GM23338 (cell line): ENCODE measurements around the gene SRF. TPM values are rescaled to one million over a fixed set of nuclear protein-coding genes. Genes with fewer than 3 reads are reported as not detected.

Experiments
- ATAC-seq: fragments of 200-7000 bp; cut with Tn5 transposase; 3 replicates; pipeline ENCODE4 v1.9.1; 2020
- DNase-seq: peaks from one replicate; pipeline ENCODE4 v3.0.0-alpha.2; 2015; ENCODE audit warnings: low spot score
- H2AFZ ChIP-seq: fragments of 200-600 bp; sonication (generic); 2 replicates; pipeline ENCODE4 v1.8.0; 2016; ENCODE audit warnings: antibody characterized with exemption, mild to moderate bottlenecking, moderate library complexity
- H3F3A ChIP-seq: fragments of 200-600 bp; sonication (generic); replicated peaks from 2 replicates; pipeline ENCODE4 v1.8.0; 2017; ENCODE audit warnings: antibody characterized with exemption, mixed run types, low read depth
- H3K27ac ChIP-seq: fragments of 200-600 bp; sonication (generic); 2 replicates; pipeline ENCODE4 v1.6.1; 2016; ENCODE audit warnings: low read depth
- H3K27me3 ChIP-seq: fragments of 200-600 bp; sonication (generic); 2 replicates; pipeline ENCODE4 v1.8.0; 2016; ENCODE audit warnings: mild to moderate bottlenecking, mixed run types, moderate library complexity; ENCODE audit not compliant: insufficient read depth
- H3K36me3 ChIP-seq: fragments of 200-600 bp; sonication (generic); 2 replicates; pipeline ENCODE4 v1.8.0; 2016; ENCODE audit warnings: mild to moderate bottlenecking; ENCODE audit not compliant: insufficient read depth
- H3K4me1 ChIP-seq: fragments of 200-600 bp; sonication (generic); 2 replicates; pipeline ENCODE4 v1.8.0; 2016; ENCODE audit warnings: mild to moderate bottlenecking, moderate library complexity; ENCODE audit not compliant: insufficient read depth
- H3K4me2 ChIP-seq: fragments of 200-600 bp; sonication (generic); 2 replicates; pipeline ENCODE4 v1.7.1; 2017; ENCODE audit warnings: mixed run types
- H3K4me3 ChIP-seq: fragments of 200-600 bp; sonication (generic); 2 replicates; pipeline ENCODE4 v1.6.1; 2016; ENCODE audit warnings: mixed run types
- H3K79me2 ChIP-seq: fragments of 200-600 bp; sonication (generic); replicated peaks from 2 replicates; pipeline ENCODE4 v1.8.0; 2017; ENCODE audit warnings: mild to moderate bottlenecking; ENCODE audit not compliant: insufficient read depth
- H3K9me2 ChIP-seq: fragments of 200-600 bp; sonication (generic); 2 replicates; pipeline ENCODE4 v1.8.0; 2017; ENCODE audit not compliant: insufficient read depth
- H4K20me1 ChIP-seq: fragments of 200-600 bp; sonication (generic); replicated peaks from 2 replicates; pipeline ENCODE4 v1.8.0; 2017; ENCODE audit warnings: mild to moderate bottlenecking; ENCODE audit not compliant: insufficient read depth
- H3K27ac Mint-ChIP-seq: 2 replicates; pipeline ENCODE4 v1.8.0; 2020; ENCODE audit warnings: inconsistent platforms, mild to moderate bottlenecking, moderate library complexity, mixed read lengths
- H3K27me3 Mint-ChIP-seq: 3 replicates; pipeline ENCODE4 v1.8.0; 2022; ENCODE audit warnings: low read depth, mild to moderate bottlenecking, moderate library complexity, mixed read lengths, inconsistent platforms; ENCODE audit not compliant: insufficient read depth, poor library complexity
- H3K36me3 Mint-ChIP-seq: 3 replicates; pipeline ENCODE4 v1.8.0; 2021; ENCODE audit warnings: low read depth, mild to moderate bottlenecking, inconsistent platforms, moderate library complexity, mixed read lengths
- H3K4me1 Mint-ChIP-seq: 3 replicates; pipeline ENCODE4 v1.8.0; 2020; ENCODE audit warnings: mild to moderate bottlenecking, inconsistent platforms, mixed read lengths
- H3K4me3 Mint-ChIP-seq: 3 replicates; pipeline ENCODE4 v1.8.0; 2021; ENCODE audit warnings: moderate library complexity, mild to moderate bottlenecking, inconsistent platforms, mixed read lengths
- H3K9me3 Mint-ChIP-seq: 3 replicates; pipeline ENCODE4 v1.8.0; 2020; ENCODE audit warnings: moderate library complexity, mild to moderate bottlenecking, inconsistent platforms, mixed read lengths
- CREB1 ChIP-seq: fragments of 250-450 bp; sonication (Bioruptor Pico); IDR thresholded peaks from 2 replicates; pipeline ENCODE4 v1.5.0; 2020; ENCODE audit warnings: low read depth, mild to moderate bottlenecking, moderate library complexity
- EZH2 ChIP-seq: fragments of 200-600 bp; sonication (generic); IDR thresholded peaks from one replicate; pipeline ENCODE4 v1.8.0; 2017; ENCODE audit warnings: antibody characterized with exemption, mild to moderate bottlenecking, low read depth; ENCODE audit not compliant: unreplicated experiment
- EZH2phosphoT487 ChIP-seq: fragments of 200-600 bp; sonication (generic); IDR thresholded peaks from one replicate; pipeline ENCODE4 v1.8.1; 2018; ENCODE audit warnings: antibody characterized with exemption; ENCODE audit not compliant: unreplicated experiment
- JUNB ChIP-seq: IDR thresholded peaks from one replicate; pipeline ENCODE4 v1.6.1; 2016; ENCODE audit warnings: antibody characterized with exemption; ENCODE audit not compliant: unreplicated experiment
- NANOG ChIP-seq: IDR thresholded peaks from 2 replicates; pipeline ENCODE4 v1.6.1; 2016; ENCODE audit warnings: antibody characterized with exemption, borderline replicate concordance
- POLR2AphosphoS5 ChIP-seq: IDR thresholded peaks from 2 replicates; pipeline ENCODE4 v1.6.1; 2016; ENCODE audit warnings: antibody characterized with exemption, low read depth
- STAT1 ChIP-seq: IDR thresholded peaks from one replicate; pipeline ENCODE4 v1.6.1; 2016; ENCODE audit warnings: antibody characterized with exemption; ENCODE audit not compliant: unreplicated experiment
- ZNF114 ChIP-seq: fragments of 250-450 bp; sonication (Bioruptor Pico); IDR thresholded peaks from 2 replicates; pipeline ENCODE4 v1.5.0; 2020; ENCODE audit warnings: mild to moderate bottlenecking, moderate library complexity
- ZNF331 ChIP-seq: fragments of 250-450 bp; sonication (Bioruptor Pico); IDR thresholded peaks from 2 replicates; pipeline ENCODE4 v1.5.0; 2020; ENCODE audit warnings: low read depth, mild to moderate bottlenecking, moderate library complexity
- polyA plus RNA-seq: library from polyadenylated mRNA; unstranded; fragments of >200 nt; fragmentation: Nextera tagmentation; extraction: Ambion mirVana; gene quantifications from 2 replicates; pipeline ENCODE4 v1.2.1, GENCODE V29; 2016
- total RNA-seq: library from RNA; depleted of rRNA; stranded (reverse); fragments of >200 nt; shearing (Covaris generic); gene quantifications from 2 replicates; pipeline ENCODE4 v1.2.3, GENCODE V29; 2014
- TF ChIP-seq, protein P1 (sequence below): IDR thresholded peaks from 2 replicates; pipeline ENCODE4 v1.6.1; 2016; ENCODE audit warnings: antibody characterized with exemption
- TF ChIP-seq, protein P2 (sequence below): IDR thresholded peaks from one replicate; pipeline ENCODE4 v1.6.1; 2018; ENCODE audit warnings: antibody characterized with exemption; ENCODE audit not compliant: unreplicated experiment
- TF ChIP-seq, protein P3 (sequence below): fragments of 250-450 bp; sonication (Bioruptor Pico); IDR thresholded peaks from 2 replicates; pipeline ENCODE4 v1.5.0; 2020; ENCODE audit warnings: mild to moderate bottlenecking, moderate library complexity
- TF ChIP-seq, protein P4 (sequence below), 2 experiments: fragments of 200-600 bp in 1 of 2; sonication (generic) in 1 of 2; conservative IDR thresholded peaks; 2 replicates each; pipeline versions ENCODE4 v1.5.1 to v1.6.1; 2016 to 2017; ENCODE audit warnings: antibody characterized with exemption in 2 of 2, low read depth in 2 of 2, mild to moderate bottlenecking in 2 of 2, moderate library complexity in 1 of 2

SRF gene
- total and polyA plus RNA-seq, 2 experiments from 2014 or later: 9.9 to 54.9 TPM

DNA sequence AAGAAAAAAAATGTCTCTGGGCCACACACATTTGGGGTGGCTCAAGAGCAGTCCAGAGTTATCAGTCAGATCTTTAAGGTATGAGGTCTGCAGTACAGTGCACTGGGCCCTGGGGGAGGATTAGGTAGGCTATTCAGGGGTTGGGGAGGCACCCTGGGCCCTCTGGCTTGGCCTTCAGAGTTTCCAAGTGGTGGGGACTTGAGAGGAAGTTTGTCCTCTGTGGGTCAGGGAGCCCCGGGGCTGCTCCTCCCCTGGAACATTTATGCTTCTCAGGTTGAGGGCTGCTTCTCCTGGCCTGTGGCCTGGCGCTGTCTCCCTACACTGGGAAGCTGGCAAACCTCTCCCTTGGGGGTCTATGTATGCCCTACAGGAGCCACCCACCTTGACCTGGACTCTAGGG is 48.9 kb upstream of the SRF start:
- no peak overlapping the region for H3K4me2 ChIP-seq
- Mint-ChIP-seq H3K4me3 (no peak overlapping the region), H3K27ac (no peak overlapping the region), H3K27me3 (peaks cover 18% of the 10 kb centered on the region), H3K9me3 (no peaks in the 10 kb centered on the region), H3K4me1 (peaks cover 46% of the 10 kb centered on the region), H3K36me3 (no peaks in the 10 kb centered on the region)
- no peaks in the 10 kb centered on the region for H3K36me3 ChIP-seq
- peaks cover 10% of the 10 kb centered on the region for H3K4me1 ChIP-seq
- H3F3A ChIP-seq: 0 out of 2 replicates have a peak, but pooled peaks cover under 1% of the 10 kb centered on the region
- peaks cover 89% of the 10 kb centered on the region for H3K79me2 ChIP-seq
- no peak for DNase-seq
- H3K27me3 ChIP-seq: no peaks in the 10 kb centered on the region
- TF ChIP-seq EZH2phosphoT487 (no peak), NANOG (no peak), POLR2AphosphoS5 (no peak), CREB1 (CRISPR knock-in tag) (no peak), STAT1 (no peak), JUNB (no peak), ZNF114 (no peak), ZNF331 (CRISPR knock-in tag) (no peak), EZH2 (no peak)
- TF ChIP-seq, protein P1, sequence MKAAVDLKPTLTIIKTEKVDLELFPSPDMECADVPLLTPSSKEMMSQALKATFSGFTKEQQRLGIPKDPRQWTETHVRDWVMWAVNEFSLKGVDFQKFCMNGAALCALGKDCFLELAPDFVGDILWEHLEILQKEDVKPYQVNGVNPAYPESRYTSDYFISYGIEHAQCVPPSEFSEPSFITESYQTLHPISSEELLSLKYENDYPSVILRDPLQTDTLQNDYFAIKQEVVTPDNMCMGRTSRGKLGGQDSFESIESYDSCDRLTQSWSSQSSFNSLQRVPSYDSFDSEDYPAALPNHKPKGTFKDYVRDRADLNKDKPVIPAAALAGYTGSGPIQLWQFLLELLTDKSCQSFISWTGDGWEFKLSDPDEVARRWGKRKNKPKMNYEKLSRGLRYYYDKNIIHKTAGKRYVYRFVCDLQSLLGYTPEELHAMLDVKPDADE: no peak
- TF ChIP-seq, protein P2, sequence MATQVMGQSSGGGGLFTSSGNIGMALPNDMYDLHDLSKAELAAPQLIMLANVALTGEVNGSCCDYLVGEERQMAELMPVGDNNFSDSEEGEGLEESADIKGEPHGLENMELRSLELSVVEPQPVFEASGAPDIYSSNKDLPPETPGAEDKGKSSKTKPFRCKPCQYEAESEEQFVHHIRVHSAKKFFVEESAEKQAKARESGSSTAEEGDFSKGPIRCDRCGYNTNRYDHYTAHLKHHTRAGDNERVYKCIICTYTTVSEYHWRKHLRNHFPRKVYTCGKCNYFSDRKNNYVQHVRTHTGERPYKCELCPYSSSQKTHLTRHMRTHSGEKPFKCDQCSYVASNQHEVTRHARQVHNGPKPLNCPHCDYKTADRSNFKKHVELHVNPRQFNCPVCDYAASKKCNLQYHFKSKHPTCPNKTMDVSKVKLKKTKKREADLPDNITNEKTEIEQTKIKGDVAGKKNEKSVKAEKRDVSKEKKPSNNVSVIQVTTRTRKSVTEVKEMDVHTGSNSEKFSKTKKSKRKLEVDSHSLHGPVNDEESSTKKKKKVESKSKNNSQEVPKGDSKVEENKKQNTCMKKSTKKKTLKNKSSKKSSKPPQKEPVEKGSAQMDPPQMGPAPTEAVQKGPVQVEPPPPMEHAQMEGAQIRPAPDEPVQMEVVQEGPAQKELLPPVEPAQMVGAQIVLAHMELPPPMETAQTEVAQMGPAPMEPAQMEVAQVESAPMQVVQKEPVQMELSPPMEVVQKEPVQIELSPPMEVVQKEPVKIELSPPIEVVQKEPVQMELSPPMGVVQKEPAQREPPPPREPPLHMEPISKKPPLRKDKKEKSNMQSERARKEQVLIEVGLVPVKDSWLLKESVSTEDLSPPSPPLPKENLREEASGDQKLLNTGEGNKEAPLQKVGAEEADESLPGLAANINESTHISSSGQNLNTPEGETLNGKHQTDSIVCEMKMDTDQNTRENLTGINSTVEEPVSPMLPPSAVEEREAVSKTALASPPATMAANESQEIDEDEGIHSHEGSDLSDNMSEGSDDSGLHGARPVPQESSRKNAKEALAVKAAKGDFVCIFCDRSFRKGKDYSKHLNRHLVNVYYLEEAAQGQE: no peak
- TF ChIP-seq, protein P3, sequence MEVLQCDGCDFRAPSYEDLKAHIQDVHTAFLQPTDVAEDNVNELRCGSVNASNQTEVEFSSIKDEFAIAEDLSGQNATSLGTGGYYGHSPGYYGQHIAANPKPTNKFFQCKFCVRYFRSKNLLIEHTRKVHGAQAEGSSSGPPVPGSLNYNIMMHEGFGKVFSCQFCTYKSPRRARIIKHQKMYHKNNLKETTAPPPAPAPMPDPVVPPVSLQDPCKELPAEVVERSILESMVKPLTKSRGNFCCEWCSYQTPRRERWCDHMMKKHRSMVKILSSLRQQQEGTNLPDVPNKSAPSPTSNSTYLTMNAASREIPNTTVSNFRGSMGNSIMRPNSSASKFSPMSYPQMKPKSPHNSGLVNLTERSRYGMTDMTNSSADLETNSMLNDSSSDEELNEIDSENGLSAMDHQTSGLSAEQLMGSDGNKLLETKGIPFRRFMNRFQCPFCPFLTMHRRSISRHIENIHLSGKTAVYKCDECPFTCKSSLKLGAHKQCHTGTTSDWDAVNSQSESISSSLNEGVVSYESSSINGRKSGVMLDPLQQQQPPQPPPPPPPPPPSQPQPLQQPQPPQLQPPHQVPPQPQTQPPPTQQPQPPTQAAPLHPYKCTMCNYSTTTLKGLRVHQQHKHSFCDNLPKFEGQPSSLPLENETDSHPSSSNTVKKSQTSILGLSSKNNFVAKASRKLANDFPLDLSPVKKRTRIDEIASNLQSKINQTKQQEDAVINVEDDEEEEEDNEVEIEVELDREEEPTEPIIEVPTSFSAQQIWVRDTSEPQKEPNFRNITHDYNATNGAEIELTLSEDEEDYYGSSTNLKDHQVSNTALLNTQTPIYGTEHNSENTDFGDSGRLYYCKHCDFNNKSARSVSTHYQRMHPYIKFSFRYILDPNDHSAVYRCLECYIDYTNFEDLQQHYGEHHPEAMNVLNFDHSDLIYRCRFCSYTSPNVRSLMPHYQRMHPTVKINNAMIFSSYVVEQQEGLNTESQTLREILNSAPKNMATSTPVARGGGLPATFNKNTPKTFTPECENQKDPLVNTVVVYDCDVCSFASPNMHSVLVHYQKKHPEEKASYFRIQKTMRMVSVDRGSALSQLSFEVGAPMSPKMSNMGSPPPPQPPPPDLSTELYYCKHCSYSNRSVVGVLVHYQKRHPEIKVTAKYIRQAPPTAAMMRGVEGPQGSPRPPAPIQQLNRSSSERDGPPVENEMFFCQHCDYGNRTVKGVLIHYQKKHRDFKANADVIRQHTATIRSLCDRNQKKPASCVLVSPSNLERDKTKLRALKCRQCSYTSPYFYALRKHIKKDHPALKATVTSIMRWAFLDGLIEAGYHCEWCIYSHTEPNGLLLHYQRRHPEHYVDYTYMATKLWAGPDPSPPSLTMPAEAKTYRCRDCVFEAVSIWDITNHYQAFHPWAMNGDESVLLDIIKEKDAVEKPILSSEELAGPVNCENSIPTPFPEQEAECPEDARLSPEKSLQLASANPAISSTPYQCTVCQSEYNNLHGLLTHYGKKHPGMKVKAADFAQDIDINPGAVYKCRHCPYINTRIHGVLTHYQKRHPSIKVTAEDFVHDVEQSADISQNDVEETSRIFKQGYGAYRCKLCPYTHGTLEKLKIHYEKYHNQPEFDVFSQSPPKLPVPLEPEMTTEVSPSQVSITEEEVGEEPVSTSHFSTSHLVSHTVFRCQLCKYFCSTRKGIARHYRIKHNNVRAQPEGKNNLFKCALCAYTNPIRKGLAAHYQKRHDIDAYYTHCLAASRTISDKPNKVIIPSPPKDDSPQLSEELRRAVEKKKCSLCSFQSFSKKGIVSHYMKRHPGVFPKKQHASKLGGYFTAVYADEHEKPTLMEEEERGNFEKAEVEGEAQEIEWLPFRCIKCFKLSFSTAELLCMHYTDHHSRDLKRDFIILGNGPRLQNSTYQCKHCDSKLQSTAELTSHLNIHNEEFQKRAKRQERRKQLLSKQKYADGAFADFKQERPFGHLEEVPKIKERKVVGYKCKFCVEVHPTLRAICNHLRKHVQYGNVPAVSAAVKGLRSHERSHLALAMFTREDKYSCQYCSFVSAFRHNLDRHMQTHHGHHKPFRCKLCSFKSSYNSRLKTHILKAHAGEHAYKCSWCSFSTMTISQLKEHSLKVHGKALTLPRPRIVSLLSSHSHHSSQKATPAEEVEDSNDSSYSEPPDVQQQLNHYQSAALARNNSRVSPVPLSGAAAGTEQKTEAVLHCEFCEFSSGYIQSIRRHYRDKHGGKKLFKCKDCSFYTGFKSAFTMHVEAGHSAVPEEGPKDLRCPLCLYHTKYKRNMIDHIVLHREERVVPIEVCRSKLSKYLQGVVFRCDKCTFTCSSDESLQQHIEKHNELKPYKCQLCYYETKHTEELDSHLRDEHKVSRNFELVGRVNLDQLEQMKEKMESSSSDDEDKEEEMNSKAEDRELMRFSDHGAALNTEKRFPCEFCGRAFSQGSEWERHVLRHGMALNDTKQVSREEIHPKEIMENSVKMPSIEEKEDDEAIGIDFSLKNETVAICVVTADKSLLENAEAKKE (CRISPR knock-in tag): no peak
- TF ChIP-seq, protein P4, sequence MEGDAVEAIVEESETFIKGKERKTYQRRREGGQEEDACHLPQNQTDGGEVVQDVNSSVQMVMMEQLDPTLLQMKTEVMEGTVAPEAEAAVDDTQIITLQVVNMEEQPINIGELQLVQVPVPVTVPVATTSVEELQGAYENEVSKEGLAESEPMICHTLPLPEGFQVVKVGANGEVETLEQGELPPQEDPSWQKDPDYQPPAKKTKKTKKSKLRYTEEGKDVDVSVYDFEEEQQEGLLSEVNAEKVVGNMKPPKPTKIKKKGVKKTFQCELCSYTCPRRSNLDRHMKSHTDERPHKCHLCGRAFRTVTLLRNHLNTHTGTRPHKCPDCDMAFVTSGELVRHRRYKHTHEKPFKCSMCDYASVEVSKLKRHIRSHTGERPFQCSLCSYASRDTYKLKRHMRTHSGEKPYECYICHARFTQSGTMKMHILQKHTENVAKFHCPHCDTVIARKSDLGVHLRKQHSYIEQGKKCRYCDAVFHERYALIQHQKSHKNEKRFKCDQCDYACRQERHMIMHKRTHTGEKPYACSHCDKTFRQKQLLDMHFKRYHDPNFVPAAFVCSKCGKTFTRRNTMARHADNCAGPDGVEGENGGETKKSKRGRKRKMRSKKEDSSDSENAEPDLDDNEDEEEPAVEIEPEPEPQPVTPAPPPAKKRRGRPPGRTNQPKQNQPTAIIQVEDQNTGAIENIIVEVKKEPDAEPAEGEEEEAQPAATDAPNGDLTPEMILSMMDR (conservative IDR thresholded peaks at IDR 0.05; ENCODE audit: low read depth in 2 of 2): no peak
- peaks cover 14% of the 10 kb centered on the region; the same call in 1 of the 2 replicates for H4K20me1 ChIP-seq
- H3K4me3 ChIP-seq: no peak overlapping the region
- ATAC-seq: no peak
- H3K9me2 ChIP-seq: no peaks in the 10 kb centered on the region
- no peak overlapping the region for H2AFZ ChIP-seq
- H3K27ac ChIP-seq: no peak overlapping the region
